ENCODE data around the gene TSHZ3.

The TSHZ3 gene

GRCh38 chr19:31330761-31331160 is 18.5 kb downstream of the TSHZ3 start:
- Histone ChIP-seq H3K4me1 (ENCODE audit: control insufficient read depth, insufficient read depth, low read length) (peaks cover 5% of the 10 kb centered on the region), H3K27me3 (ENCODE audit: control insufficient read depth, insufficient read depth, low read length) (no peaks in the 10 kb centered on the region), H3K9me3 (ENCODE audit: control insufficient read depth, low read length) (no peaks in the 10 kb centered on the region), H3K4me3 (ENCODE audit: low read length) (no peak overlapping the region), H3K36me3 (ENCODE audit: control insufficient read depth, insufficient read depth, low read length) (no peaks in the 10 kb centered on the region), H3K9ac (ENCODE audit: low read length) (no peak overlapping the region)

GRCh38 chr19:31330237-31330636 is 19.0 kb downstream of the TSHZ3 start:
- no peak overlapping the region for H3K9ac ChIP-seq (ENCODE audit: low read length)
- H3K4me3 ChIP-seq (ENCODE audit: low read length) = no peak overlapping the region
- no peaks in the 10 kb centered on the region for H3K36me3 ChIP-seq (ENCODE audit: control insufficient read depth, insufficient read depth, low read length)
- no peaks in the 10 kb centered on the region for H3K27me3 ChIP-seq (ENCODE audit: control insufficient read depth, insufficient read depth, low read length)
- no peaks in the 10 kb centered on the region for H3K9me3 ChIP-seq (ENCODE audit: control insufficient read depth, low read length)
- peaks cover 5% of the 10 kb centered on the region for H3K4me1 ChIP-seq (ENCODE audit: control insufficient read depth, insufficient read depth, low read length)

- Histone ChIP-seq H3K27me3 (ENCODE audit: control insufficient read depth, insufficient read depth, low read length) (no peaks in the 10 kb centered on the region), H3K9ac (ENCODE audit: low read length) (no peak overlapping the region), H3K9me3 (ENCODE audit: control insufficient read depth, low read length) (no peaks in the 10 kb centered on the region), H3K4me1 (ENCODE audit: control insufficient read depth, insufficient read depth, low read length) (peaks cover 5% of the 10 kb centered on the region), H3K4me3 (ENCODE audit: low read length) (no peak overlapping the region), H3K36me3 (ENCODE audit: control insufficient read depth, insufficient read depth, low read length) (no peaks in the 10 kb centered on the region)
These were observed 19.4 kb downstream of the TSHZ3 start for GRCh38 chr19:31329819-31330218.

GRCh38 chr19:31328238-31328637 is 21.0 kb downstream of the TSHZ3 start:
- Histone ChIP-seq H3K36me3 (ENCODE audit: control insufficient read depth, insufficient read depth, low read length) (no peaks in the 10 kb centered on the region), H3K4me1 (ENCODE audit: control insufficient read depth, insufficient read depth, low read length) (peaks cover 5% of the 10 kb centered on the region), H3K27me3 (ENCODE audit: control insufficient read depth, insufficient read depth, low read length) (no peaks in the 10 kb centered on the region), H3K9me3 (ENCODE audit: control insufficient read depth, low read length) (no peaks in the 10 kb centered on the region), H3K9ac (ENCODE audit: low read length) (no peak overlapping the region), H3K4me3 (ENCODE audit: low read length) (no peak overlapping the region)

GRCh38 chr19:31326329-31327028 is 22.8 kb downstream of the TSHZ3 start:
- Histone ChIP-seq H3K4me1 (ENCODE audit: control insufficient read depth, insufficient read depth, low read length) (peaks cover 5% of the 10 kb centered on the region), H3K9me3 (ENCODE audit: control insufficient read depth, low read length) (no peaks in the 10 kb centered on the region), H3K36me3 (ENCODE audit: control insufficient read depth, insufficient read depth, low read length) (no peaks in the 10 kb centered on the region), H3K27me3 (ENCODE audit: control insufficient read depth, insufficient read depth, low read length) (no peaks in the 10 kb centered on the region), H3K4me3 (ENCODE audit: low read length) (no peak overlapping the region), H3K9ac (ENCODE audit: low read length) (no peak overlapping the region)

GRCh38 chr19:31325342-31325741 is 23.9 kb downstream of the TSHZ3 start:
- Histone ChIP-seq H3K4me1 (ENCODE audit: control insufficient read depth, insufficient read depth, low read length) (no peaks in the 10 kb centered on the region), H3K4me3 (ENCODE audit: low read length) (no peak overlapping the region), H3K36me3 (ENCODE audit: control insufficient read depth, insufficient read depth, low read length) (no peaks in the 10 kb centered on the region), H3K27me3 (ENCODE audit: control insufficient read depth, insufficient read depth, low read length) (no peaks in the 10 kb centered on the region), H3K9ac (ENCODE audit: low read length) (no peak overlapping the region), H3K9me3 (ENCODE audit: control insufficient read depth, low read length) (no peaks in the 10 kb centered on the region)

- no peak overlapping the region for H3K9ac ChIP-seq (ENCODE audit: low read length)
- no peaks in the 10 kb centered on the region for H3K36me3 ChIP-seq (ENCODE audit: control insufficient read depth, insufficient read depth, low read length)
- no peaks in the 10 kb centered on the region for H3K9me3 ChIP-seq (ENCODE audit: control insufficient read depth, low read length)
- no peaks in the 10 kb centered on the region for H3K4me1 ChIP-seq (ENCODE audit: control insufficient read depth, insufficient read depth, low read length)
- H3K4me3 ChIP-seq (ENCODE audit: low read length) = no peak overlapping the region
- H3K27me3 ChIP-seq (ENCODE audit: control insufficient read depth, insufficient read depth, low read length) = no peaks in the 10 kb centered on the region
These were observed 29.8 kb downstream of the TSHZ3 start for GRCh38 chr19:31319465-31319864.

- Histone ChIP-seq H3K4me1 (ENCODE audit: control insufficient read depth, insufficient read depth, low read length) (no peaks in the 10 kb centered on the region), H3K4me3 (ENCODE audit: low read length) (no peak overlapping the region), H3K9ac (ENCODE audit: low read length) (no peak overlapping the region), H3K9me3 (ENCODE audit: control insufficient read depth, low read length) (no peaks in the 10 kb centered on the region), H3K36me3 (ENCODE audit: control insufficient read depth, insufficient read depth, low read length) (no peaks in the 10 kb centered on the region), H3K27me3 (ENCODE audit: control insufficient read depth, insufficient read depth, low read length) (no peaks in the 10 kb centered on the region)
These were observed 30.3 kb downstream of the TSHZ3 start for GRCh38 chr19:31318790-31319425.

GRCh38 chr19:31317570-31317969 is 31.7 kb downstream of the TSHZ3 start:
- no peaks in the 10 kb centered on the region for H3K4me1 ChIP-seq (ENCODE audit: control insufficient read depth, insufficient read depth, low read length)
- H3K36me3 ChIP-seq (ENCODE audit: control insufficient read depth, insufficient read depth, low read length) = no peaks in the 10 kb centered on the region
- no peaks in the 10 kb centered on the region for H3K27me3 ChIP-seq (ENCODE audit: control insufficient read depth, insufficient read depth, low read length)
- H3K4me3 ChIP-seq (ENCODE audit: low read length) = no peak overlapping the region
- no peak overlapping the region for H3K9ac ChIP-seq (ENCODE audit: low read length)
- H3K9me3 ChIP-seq (ENCODE audit: control insufficient read depth, low read length) = no peaks in the 10 kb centered on the region

- Histone ChIP-seq H3K36me3 (ENCODE audit: control insufficient read depth, insufficient read depth, low read length) (no peaks in the 10 kb centered on the region), H3K4me1 (ENCODE audit: control insufficient read depth, insufficient read depth, low read length) (no peaks in the 10 kb centered on the region), H3K4me3 (ENCODE audit: low read length) (no peak overlapping the region), H3K9me3 (ENCODE audit: control insufficient read depth, low read length) (no peaks in the 10 kb centered on the region), H3K9ac (ENCODE audit: low read length) (no peak overlapping the region), H3K27me3 (ENCODE audit: control insufficient read depth, insufficient read depth, low read length) (no peaks in the 10 kb centered on the region)
These were observed 32.1 kb downstream of the TSHZ3 start for GRCh38 chr19:31317093-31317492.

GRCh38 chr19:31316201-31316951 is 32.9 kb downstream of the TSHZ3 start:
- Histone ChIP-seq H3K27me3 (ENCODE audit: control insufficient read depth, insufficient read depth, low read length) (no peaks in the 10 kb centered on the region), H3K4me1 (ENCODE audit: control insufficient read depth, insufficient read depth, low read length) (no peaks in the 10 kb centered on the region), H3K9ac (ENCODE audit: low read length) (no peak overlapping the region), H3K36me3 (ENCODE audit: control insufficient read depth, insufficient read depth, low read length) (no peaks in the 10 kb centered on the region), H3K9me3 (ENCODE audit: control insufficient read depth, low read length) (no peaks in the 10 kb centered on the region), H3K4me3 (ENCODE audit: low read length) (no peak overlapping the region)

GRCh38 chr19:31315652-31316051 is 33.6 kb downstream of the TSHZ3 start:
- H3K9ac ChIP-seq (ENCODE audit: low read length) = no peak overlapping the region
- no peaks in the 10 kb centered on the region for H3K27me3 ChIP-seq (ENCODE audit: control insufficient read depth, insufficient read depth, low read length)
- H3K4me1 ChIP-seq (ENCODE audit: control insufficient read depth, insufficient read depth, low read length) = no peaks in the 10 kb centered on the region
- H3K4me3 ChIP-seq (ENCODE audit: low read length) = no peak overlapping the region
- no peaks in the 10 kb centered on the region for H3K9me3 ChIP-seq (ENCODE audit: control insufficient read depth, low read length)
- H3K36me3 ChIP-seq (ENCODE audit: control insufficient read depth, insufficient read depth, low read length) = no peaks in the 10 kb centered on the region
